Fibroblast of peridontal ligament (primary cell): ENCODE data around the gene PLEKHN1.

Experiments used
- DNase-seq: peaks from one replicate; pipeline ENCODE4 v3.0.0-alpha.2; 2010; ENCODE audit errors: extremely low read depth

The PLEKHN1 gene, protein sequence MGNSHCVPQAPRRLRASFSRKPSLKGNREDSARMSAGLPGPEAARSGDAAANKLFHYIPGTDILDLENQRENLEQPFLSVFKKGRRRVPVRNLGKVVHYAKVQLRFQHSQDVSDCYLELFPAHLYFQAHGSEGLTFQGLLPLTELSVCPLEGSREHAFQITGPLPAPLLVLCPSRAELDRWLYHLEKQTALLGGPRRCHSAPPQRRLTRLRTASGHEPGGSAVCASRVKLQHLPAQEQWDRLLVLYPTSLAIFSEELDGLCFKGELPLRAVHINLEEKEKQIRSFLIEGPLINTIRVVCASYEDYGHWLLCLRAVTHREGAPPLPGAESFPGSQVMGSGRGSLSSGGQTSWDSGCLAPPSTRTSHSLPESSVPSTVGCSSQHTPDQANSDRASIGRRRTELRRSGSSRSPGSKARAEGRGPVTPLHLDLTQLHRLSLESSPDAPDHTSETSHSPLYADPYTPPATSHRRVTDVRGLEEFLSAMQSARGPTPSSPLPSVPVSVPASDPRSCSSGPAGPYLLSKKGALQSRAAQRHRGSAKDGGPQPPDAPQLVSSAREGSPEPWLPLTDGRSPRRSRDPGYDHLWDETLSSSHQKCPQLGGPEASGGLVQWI

DNA sequence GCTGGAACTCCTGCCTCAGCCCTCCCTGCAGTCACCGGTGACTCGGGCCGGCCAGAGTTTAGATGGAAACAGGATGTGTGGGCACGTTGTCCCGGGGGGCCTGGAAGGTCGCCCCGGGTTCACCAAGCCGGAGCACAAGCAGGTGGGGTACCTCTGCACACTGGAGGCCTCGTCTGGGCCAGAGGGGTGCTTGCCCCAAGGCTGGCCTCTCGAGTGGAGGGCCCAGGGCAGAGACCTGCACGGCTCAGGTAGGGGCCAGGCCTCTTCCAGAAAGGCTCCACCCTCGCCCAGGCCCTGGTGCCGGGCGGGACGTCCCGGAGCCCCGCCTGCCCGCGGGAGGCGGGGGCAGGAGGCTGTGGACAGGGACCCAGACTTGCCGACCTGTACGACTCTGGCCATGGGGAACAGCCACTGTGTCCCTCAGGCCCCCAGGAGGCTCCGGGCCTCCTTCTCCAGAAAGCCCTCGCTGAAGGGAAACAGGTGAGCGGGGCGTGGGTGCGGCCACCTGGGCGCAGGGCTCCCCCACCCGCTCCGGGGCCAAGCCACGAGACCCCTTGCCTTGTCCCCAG, at the start of gene PLEKHN1:
Gene PLEKHN1 (plus strand): TSS at position 348 of the 569 bp plus-strand sequence. CDS start 50 bp downstream, at position 398.
- no peak for DNase-seq

DNA sequence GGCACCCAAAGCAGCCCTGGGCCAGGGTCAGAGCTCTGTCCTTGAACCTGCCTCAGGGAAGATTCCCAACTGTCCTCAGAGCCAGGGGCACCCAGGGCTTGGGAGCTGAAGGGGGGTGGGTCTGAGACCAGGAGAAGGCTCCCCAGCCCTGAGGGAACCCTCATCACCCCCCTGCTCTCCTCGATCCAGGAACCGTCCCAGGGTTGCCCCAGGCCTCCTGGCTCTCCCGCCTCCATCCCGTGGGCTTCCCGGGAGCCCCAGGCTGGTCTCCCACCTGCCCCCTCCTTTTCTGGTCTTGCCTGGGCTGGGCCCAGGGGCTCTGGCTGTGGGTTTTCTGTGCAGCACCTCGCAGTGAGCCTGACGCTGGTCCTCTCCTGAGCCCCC, 49.2 kb upstream of the PLEKHN1 start:
- DNase-seq, result no peak

DNA sequence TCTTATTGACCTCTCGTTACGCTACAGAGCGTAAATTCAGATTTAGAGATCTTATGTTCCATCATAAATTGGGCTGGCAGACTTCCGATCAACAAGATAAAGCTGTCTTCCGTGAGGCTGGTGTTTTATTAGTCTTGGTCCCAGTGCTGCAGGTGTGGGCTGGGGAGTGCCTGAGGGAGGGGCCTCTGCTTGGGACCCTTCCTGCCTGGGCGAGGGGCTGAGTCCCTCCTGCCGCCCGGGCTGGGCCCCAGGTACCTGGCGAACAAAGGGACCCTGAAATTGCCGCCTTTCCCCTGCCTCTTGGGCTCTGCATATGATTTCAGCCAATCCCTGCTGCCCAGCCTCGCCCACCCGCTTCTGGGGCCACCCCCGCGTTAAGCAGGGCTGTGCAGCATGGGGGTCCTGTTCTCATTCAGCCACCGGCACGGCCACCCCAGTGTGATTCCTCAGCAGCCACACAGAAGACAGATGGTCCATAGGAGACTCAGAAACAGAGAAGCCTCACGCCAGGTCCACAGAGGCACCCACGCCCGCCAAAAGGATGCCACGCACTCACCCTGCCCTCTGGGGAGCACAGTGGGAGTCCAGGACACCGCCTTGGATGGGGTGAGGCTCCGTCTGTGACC, 48.7 kb upstream of the PLEKHN1 start:
- DNase-seq, result no peak

DNA sequence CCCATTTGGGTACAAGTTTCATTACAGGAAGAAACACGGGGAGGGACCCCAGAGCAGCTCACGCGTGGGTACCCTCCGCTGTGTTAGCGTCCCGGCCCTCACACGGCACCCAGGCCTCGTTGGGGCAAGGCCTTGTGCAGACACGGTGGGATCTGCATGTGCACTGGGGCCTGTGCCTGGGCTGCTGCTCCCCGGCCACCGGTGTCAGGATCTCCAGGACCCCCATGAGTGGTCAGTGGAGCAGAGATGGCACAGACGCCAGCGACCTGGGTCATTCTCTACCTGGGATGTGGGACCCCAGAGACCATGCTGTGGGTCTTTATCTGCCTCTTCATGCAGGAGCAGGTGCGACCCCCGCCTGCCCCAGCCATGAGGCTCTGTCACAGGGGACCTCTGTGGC, 47.9 kb upstream of the PLEKHN1 start:
- DNase-seq, result no peak

DNA sequence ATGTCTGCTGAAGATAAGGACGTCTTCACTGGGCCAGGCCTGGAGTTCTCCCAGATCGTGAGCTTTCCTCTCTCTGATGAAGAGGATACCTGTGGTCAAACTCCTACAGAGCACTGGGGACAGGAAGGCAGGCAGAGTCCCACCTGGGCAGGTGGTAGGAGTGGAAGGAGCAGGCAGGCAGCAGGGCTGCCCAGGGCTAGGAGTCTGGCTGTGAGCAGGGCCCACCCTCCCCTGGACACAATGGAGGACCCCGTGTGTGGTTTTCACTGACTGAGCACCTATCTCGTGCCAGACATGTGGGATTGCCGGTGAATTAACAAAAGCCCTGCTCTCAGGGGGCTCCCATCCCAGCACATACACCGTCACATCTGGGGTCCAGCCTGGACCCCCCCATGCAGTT, 47.4 kb upstream of the PLEKHN1 start:
- no peak for DNase-seq

DNA sequence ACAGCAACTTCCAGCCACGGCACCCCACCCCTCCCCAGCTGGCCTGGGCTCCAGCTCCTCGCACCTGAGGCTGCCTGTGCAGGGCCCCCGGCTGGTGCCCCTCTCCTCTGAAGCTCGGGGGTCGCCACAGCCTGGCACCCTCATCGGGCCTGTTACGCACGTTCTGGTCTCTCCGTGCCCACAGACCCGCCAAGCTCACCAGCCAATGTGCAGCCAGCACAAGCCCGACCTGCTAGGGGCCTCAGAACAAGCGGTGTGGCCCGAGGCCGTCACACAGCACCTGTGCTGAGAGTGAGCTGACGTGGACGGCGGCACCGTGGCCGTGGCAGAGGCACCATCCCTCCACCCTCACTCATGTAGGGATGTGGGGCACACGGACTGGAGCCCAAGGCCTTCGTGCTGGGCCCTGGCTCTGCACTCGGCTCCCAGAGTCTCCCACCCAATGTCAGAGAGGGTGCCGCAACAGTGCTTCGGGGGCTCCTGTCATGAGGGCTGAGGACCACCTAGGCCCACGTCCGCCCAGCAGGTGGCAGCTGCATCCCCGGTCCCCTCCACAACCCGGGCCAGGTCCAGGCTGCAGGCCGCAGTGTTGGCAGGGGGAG, 46.9 kb upstream of the PLEKHN1 start:
- no peak for DNase-seq

DNA sequence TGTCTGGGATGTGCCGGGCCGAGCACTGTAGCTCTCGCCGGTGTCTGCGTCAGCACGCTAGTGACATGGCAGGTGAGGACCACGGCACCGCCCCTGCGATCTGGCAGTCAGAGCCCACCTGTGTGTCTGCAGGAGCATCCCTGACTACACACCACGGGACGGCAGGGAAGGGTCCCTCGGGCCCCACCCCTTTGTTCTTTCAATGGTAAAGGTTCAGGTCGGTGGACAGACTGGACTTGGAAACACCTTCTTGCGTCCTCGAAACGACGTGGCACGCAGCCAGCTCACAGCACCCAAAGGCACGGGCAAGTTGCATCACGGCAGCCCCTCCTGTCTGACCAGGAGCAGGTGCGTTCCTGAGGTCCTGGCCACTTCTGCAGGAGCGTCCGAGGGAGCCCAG, 46.3 kb upstream of the PLEKHN1 start:
- no peak for DNase-seq

DNA sequence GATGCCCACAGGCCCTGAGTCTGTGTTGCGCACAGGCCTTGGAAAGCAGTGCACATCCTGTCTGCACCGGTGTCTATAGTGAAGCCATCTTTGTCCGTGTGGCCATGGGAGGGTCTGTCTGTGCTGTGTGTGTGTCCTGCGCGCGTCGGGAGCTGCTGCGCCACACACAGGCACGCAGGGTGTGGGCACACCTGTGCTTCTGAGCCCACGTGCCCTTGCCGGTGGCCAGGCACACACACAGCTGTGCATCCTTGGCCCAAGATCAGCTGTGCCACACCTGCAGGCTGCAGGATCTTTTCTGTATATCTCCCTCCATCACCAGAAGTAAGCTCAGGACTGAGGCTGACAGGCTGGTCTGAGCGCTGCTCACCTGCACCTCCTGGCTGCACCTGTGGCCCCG, 45.8 kb upstream of the PLEKHN1 start:
- DNase-seq, result no peak

DNA sequence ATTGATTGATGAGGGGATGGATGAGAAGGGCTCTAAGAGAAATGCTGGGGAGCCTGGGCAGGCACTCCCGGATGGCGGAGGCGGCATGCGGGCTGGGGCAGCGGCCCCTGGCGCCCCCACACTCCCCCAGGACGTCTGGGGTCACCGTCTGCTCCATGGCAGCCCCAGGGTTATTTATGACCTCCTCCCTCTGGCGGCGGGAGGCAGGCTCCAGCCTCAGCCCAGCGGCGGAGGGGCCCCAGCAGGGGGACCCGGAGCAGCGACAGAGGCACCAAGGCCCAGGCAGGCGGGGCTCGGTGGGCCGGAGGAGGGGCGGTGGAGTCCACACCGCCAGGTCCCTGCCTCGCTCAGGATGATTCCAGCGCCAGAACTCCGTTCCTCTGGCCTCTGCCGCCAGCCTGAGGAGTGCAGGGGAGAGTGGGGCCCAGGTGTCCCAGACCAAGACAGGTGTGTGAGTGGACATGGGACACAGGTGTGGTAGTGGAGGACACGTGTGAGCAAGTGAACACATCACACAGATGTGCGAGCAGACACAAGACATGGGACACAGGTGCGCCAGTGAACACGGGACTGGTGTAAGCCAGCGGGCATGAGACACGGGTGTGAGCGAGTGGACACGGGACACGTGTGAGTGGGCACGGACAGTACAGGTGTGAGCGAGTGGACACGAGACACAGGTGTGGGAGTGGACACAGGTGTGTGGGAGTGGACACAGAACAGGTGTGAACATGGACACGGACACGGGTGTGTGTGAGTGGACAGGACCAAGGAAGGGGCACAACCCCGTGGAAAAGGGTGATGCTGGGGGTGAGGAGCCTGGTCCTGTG, 45.1 kb upstream of the PLEKHN1 start:
- peak; percentile 55 for DNase-seq

DNA sequence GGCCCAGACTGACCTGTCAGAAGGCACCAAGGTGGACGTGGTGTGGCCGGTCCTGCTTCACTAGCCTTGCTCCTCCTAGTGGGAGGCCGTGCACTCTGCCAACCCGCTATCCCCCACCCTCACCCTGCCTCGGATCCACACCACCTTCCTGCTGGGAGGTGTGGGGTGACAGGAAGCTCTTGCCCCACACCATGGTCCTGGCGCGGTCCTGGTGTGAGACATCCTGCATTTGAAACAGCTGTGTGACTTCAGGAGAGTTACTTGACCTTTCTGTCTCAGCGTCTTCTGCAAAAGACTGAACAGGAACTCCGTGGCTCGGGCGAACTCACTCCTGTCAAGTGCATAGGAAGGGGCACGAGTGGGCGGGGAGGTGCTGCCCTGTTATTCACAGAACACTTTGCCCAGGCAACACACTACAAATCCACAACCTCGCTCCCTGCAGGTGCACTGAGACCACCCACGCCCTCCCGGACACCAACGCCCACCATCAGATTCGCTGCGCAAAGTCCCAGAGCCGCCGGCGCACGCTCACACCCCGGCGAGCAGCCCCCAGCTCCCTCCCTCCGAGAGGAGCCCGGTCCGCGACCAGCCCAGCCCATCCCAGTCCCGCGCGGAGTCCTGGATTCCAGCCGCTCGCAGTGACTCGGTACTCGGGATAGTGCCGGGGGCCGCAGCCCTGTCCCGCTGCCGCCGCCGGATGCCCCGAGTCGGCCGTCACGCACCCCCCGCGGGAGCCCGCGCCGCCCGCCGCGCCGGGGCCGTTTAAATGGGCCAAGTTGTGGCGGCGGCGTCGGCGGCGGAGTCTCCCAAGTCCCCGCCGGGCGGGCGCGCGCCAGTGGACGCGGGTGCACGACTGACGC, 42.9 kb upstream of the PLEKHN1 start, which contains the start of gene SAMD11:
Gene SAMD11 (plus strand): TSS at position 793 of the 860 bp plus-strand sequence. CDS start 509 bp downstream, outside the sequence.
- peak; percentile 61 for DNase-seq

DNA sequence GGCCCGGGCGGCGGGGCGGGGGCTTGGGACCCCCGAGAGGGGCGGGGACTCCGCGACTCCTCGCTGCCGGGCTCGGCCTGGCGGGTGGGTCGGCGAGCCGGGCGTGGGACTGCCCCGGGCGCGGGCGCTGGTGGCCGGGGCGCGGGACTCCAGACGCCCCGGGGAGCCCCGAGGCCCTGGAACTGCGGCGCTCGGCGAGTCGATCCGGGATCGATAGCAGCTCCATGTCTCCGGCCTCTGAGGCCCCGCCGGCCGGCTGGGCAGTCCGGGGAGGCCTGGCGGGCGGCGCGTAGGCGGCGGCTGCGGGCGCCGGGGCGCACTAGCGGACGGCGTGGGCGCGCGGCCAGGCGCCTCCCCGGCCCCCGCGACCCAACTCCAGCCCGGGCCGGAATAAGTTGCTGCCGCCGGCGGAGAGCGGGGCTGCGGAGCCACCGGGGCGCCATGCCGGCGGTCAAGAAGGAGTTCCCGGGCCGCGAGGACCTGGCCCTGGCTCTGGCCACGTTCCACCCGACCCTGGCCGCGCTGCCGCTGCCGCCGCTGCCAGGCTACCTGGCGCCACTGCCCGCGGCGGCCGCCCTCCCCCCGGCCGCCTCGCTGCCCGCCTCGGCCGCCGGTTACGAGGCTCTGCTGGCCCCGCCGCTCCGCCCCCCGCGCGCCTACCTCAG, 42.2 kb upstream of the PLEKHN1 start:
- DNase-seq, result no peak

DNA sequence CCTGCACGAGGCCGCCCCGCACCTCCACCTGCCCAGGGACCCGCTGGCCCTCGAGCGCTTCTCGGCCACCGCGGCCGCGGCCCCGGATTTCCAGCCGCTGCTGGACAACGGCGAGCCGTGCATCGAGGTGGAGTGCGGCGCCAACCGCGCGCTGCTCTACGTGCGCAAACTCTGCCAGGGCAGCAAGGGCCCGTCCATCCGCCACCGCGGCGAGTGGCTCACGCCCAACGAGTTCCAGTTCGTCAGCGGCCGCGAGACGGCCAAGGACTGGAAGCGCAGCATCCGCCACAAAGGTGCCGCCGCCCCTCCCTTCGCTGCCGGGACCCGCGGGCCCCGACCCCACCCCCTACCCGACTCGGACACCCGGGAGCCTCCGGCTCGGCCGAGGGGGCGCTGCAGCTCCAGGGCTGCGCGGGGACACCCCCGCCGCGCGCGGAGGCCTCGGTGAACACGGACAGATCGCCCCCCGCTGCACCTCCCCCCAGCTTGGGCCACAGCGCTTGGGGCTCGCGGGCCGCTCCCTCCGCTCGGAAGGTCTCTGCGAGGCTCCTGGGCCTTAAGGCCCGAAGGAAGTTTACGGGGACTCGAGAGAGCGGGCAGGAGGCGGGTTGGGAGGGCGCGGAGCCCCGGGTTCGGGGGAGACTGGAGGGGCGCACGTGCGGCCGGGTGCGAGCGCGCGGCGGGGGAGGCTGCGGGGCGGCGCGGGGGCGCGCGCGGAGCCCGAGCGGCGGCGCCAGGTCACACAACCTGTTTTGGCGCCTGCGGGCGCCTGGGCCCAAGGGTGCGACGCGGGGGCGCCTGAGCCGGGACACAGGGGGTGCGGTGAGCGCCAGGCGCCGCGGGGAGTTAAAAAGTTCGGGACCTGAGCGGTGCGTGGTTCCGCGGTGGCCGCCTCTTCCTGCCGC, 41.4 kb upstream of the PLEKHN1 start:
- DNase-seq, result no peak

DNA sequence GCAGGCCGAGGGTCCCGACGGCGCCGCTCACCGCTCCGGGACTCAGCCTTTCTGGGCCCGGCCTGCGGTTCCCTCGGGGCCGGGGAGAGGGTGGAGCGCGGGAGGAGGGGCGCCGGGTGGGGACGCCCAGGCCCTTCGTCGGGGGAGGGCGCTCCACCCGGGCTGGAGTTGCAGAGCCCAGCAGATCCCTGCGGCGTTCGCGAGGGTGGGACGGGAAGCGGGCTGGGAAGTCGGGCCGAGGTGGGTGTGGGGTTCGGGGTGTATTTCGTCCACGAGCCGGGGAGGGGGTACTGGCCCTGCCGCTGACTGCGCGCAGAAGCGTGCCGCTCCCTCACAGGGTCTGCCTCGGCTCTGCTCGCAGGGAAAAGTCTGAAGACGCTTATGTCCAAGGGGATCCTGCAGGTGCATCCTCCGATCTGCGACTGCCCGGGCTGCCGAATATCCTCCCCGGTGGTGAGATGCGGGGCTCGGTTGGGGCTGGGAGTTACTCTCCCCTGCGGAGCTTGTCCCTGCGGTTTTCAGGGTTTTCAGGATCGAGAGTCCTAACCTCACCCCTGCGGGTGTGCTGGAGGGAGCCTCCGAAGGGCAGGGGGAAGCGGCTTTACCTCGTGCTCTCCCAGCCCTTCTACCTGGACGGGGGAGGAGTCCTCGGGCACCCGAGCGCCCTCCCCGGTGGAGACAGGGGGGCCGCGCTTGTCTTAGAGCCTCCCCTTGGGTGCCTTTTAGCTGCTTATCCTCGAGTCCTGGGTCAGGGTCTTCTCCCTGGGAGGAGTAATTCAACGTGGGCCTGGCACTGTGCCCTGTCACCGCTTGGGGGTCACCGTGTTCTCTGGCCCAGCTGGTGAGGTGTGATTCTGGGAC, 40.5 kb upstream of the PLEKHN1 start:
- no peak for DNase-seq

DNA sequence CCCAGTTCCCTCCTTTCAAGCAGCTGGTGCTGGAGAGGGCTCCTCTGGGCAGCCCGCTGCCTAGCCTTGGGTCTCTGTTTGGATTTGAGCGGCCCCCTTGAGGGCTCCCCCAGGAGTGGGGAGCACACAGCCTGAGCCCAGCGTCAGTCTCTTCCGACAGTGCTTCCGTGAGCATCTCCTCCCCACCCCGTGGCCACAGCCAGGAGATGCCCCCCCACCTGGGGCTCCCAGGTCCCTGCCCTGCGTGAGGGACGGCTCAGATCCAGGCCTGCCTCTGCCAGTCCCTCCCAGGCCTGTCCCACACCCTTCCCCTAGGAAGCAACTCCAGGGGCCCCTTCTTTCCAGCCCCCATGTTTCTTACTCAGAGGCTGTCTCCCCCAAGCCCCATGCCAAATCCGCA, 39.0 kb upstream of the PLEKHN1 start:
- DNase-seq, result no peak

DNA sequence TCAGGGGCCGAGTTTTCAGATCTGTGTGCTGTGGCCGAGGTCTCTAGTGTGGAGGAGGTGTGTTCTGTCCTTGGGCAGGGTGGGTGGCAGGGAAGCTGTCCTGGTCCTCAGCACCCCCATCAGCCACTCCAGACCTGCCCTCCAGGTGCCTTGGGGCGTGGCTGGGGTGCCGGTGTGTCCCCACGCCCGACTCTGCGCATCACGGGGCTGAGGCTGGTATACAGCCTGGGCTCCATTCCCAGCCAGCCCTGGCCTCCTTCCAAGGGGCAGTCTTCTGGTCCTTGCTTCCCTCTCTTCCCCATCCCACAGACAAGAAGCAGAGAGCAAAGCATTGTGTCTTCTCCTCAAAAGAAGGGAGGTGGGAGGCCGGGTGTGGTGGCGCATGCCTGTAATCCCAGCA, 38.5 kb upstream of the PLEKHN1 start:
- no peak for DNase-seq

DNA sequence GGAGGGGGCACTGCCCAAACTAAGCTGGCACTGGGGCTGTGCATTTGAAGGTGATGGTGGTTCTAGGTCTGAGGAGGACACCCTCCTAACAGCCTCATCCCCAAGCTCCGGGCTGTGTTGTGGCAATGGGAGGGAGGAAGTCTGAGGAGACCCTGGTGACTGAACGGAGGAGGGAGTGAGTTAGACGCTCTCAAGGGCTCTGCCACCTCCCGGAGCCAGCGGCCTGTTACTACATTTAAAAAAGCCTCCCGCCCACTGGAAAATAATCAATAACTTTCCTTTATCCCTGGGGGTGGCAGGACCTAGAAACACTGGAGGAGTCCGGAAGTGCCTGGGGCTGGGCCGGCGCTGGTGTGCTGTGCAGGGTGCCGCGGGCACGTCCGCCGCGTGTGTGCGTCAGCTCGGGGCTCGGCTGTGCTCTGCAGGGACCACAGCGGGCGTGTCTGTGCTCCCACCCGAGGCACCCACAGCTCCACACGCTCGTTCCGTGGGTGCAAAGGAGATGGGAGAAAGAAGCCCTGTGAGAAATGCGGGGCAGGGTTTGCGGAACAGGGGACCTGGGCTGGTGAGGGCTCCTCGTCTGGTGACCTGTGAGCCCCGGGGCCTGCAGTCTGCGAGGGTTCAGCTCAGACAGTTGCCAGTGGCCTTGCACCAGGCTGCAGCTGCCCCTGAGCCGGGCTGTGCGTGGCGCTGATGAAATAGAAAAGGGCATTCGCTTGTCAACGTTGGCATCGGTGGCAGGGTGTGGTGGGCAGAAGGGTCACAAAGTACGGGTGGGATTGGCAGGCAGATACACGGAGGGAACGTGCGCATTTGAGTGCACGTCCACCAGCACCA, 37.2 kb upstream of the PLEKHN1 start:
- DNase-seq, result no peak
